HG03571 (cell line): ENCODE data around the gene GAS2.

Source experiments
- ATAC-seq: cut with Tn5 transposase; IDR thresholded peaks from one replicate; pipeline ENCODE4 v1.9.1; 2021; ENCODE audit not compliant: unreplicated experiment

The GAS2 gene

DNA sequence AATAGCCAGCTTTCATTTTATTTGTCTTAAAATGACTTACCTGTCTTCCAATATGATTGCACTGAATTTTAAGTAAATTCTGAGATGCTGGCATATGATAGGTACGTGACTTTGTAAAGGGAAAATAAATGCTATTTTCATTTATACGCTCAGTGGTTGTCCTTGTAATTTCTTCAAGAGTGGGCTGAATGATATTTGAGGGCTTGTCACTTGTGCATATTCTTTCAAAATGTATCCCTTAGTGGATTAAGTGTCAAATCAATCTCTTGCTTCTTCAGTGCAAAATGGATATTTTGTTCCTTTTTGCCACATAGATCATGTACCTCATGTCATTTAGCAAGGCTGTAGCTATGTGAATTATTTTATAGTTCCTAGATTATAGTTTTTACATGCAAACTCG lies 56.9 kb downstream of the GAS2 start:
- no peak for ATAC-seq

GRCh38 chr11:22725079-22725478 lies 58.7 kb downstream of the GAS2 start:
- no peak for ATAC-seq

DNA sequence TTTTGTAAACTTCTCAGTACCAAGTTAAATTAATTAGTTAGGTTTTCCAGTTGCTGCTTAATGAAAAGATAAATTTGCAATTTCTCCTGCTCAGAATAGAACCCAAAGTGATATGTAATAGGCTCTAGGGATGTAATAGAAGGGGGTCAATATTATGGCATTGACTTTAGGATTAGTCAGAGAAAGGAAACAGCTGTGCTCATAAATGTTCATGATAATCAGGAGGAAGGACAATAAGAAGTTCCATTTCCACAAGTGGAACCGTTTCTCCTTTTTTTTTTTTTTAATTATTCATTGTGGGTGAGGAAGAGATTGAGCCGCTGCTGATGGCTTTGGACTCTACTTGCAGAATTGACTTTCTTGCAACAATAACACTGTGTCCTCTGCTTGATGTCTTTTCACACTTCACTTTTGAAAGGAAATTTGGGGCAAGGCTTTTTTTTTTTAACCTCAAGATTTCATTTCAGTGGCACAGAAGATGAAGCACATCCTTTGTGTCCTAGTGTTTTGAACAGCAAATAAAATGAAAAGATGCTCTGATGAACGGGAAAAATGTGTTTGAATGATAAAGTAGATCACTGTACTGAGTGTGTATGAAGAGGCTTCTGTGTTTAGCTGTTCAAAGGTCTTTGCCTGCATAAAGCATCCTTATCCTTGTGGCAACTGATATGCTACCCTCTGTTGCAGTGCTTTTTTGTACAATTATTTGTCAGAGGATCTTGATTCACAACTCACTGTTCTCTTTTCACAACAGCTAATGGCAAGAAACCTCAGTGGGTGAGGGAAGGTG lies 62.4 kb downstream of the GAS2 start:
- no peak for ATAC-seq

DNA sequence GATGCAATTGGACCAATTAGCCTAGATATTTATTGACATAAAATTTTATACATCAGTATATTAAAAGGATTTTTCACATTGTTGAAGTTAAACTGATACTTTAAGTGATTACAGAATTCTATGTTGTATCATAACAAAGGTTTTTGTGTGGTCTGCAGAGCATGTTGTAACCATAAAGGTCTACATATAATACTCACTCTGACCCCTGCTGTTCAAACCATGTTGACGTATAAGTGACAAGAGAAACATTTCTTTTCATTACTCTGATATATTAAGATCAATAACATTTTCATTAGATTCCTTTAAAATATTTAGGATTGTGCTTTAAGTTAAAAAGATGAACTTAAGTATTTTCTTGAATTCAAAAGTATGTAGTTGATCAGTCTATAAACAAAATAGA lies 63.9 kb downstream of the GAS2 start:
- ATAC-seq, result no peak

DNA sequence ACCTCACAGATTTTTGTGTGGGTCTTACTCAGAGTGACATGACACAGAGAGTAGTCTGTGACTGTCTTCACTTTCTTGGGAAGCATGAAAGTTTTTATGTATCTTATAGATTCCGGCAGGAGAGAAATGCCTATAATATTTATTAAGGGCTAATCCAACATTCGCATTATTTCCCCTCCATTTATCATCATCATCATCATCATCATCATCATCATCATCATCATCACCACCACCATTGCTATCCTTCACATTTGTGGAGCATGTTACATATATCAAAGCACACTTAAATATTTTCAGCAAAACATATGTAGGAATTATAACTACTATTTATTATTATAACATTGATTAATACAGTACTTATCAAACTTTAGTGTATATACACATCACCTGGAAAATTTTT lies 66.2 kb downstream of the GAS2 start:
- ATAC-seq, result no peak

DNA sequence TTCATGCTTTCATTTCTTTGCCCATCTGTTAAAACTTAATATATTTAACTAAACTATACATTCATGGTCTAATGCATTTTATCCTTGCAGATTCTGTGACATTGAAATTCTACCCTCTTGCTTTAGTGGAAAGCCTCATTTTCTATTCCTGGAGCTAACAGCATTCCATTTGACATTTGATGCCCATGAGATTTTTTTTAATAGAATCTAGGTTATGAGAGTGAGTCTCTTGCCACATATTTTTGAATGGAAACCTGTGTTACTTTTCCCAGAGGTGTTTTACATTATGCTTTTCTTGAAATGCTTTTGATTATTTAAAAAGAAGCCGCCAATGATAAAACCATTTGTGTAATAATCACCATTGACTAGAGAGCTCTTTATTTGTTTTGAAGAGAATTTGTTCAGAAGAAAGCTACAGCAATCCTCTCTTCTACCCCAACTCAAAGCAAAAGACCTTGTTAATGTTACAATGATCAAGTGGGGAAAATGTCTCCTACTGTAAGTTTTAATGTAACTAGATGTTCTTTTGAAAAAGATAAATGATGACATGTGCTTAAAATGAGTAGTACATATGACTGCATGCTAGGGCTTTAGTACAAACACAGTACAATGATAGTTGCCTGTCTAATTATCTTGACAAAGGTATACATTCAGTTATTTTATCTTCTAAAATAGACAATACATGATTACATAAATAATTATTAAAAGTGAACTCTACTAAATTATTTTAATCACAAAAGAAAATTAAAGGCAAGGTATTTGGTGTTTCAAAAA lies 67.3 kb downstream of the GAS2 start:
- no peak for ATAC-seq

DNA sequence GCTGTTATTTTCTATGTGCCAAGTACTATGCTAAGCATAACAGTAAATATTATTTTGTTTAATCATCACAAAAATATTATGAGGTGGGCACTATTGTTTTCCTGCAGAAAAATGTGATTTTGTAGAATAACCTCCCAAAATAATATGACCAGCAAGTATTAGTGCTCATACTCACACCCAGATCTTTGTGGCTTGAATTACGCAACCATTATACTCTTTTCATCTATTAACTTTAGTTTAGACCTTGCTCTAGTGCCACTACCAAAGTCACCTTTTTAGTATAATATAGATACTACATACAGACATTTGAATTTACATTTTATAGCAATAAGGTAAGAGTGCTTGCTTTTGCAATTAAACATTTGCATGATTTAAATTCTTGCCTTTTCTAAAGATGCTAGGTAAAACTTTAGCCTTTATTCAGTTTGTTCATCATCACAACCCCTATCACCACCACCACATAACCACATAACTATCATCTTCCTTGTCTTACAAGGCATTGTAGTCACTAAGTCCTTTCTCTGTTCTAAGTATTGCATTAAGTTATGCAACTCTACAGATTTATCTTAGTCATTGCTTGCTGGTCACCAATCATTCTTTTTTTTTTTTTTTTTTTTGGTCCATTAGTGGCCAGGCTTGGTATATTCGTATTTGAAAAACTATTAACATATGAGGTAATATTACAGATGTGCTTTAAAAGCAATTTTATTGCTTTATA lies 68.4 kb downstream of the GAS2 start:
- ATAC-seq, result no peak

DNA sequence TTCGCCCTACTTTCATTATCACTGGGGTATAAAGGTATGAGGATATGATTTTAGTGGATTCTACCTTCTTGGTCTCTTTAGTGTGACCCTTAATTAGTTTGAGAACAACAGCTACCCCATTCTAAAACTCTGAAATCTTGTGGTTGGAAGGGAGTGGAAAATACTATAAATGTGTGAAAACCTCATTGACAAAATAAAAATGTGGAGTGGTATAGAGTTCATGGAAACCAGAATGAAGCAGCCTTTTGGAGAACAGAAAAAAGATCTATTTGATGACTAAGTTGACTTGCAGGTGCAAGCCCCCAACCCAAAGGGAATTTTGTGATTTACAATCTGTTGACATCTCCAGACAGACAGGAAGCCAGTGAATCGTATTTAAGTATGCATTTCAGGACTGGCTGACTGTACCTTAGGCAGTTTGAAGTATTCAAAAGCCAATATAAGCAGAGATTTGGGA lies 75.8 kb downstream of the GAS2 start:
- no peak for ATAC-seq

- no peak for ATAC-seq
Observed at GRCh38 chr11:22749536-22749935, 83.1 kb downstream of the GAS2 start.

DNA sequence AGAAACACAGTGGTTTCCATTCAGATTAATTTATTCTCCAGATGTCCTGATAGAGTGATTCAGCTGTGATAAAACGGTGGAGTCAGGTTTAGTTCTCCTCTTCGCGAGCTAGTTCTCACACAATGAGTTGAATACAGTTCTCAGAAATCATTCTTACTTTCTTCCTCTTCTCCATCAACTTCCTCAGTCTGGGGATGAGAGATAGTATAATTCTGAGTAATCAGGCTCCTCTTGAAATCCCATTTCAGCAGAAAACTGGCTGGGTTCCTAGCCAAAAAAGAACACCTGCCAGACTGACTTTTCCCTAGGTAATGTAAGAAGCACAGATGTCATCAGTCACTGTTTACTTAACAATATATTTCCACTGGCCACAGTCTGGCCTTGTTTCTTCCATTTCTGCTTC lies 86.5 kb downstream of the GAS2 start:
- ATAC-seq, result no peak

- no peak for ATAC-seq
Observed at GRCh38 chr11:22753416-22753815, 87.0 kb downstream of the GAS2 start.

DNA sequence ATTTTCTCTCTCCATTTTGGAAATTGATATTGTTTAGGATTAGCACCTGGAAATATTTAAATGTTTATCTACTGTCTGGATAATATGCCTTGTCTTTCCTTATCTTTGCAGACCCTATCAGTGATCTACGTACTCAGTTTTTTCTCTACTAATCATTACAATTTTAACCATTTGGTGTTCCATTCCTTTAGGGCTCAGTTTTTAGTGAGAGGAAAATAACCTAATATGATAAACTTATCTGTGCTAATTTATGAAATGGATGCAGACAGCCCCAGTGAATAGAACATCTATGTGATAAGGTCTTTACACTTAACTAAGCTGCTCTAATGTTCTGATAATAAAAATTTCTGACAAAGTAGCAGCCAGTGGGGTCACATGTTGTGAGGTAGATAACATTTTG lies 94.7 kb downstream of the GAS2 start:
- no peak for ATAC-seq

GRCh38 chr11:22763166-22763565 lies 96.8 kb downstream of the GAS2 start:
- no peak for ATAC-seq

GRCh38 chr11:22764735-22765134 lies 98.3 kb downstream of the GAS2 start:
- ATAC-seq, result no peak

GRCh38 chr11:22768281-22768680 lies 101.9 kb downstream of the GAS2 start:
- no peak for ATAC-seq

DNA sequence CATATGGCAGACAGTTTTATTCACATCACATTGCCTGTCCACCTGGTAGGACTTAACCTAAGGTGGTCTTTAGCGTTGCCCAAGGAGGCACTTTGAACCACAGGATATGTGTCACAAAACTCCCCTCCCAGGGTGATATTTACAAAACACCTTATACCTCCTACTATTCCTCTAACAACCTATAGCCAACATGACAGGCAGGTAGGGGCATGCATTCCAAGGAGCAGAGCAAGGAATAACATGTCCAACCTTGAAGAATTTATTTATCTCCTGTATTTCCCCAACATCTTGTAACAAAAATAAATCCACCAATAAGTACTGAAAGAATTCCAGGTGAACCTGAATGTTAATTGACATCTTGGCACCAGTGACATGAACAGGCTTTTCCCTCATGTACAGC lies 102.7 kb downstream of the GAS2 start:
- ATAC-seq, result no peak

DNA sequence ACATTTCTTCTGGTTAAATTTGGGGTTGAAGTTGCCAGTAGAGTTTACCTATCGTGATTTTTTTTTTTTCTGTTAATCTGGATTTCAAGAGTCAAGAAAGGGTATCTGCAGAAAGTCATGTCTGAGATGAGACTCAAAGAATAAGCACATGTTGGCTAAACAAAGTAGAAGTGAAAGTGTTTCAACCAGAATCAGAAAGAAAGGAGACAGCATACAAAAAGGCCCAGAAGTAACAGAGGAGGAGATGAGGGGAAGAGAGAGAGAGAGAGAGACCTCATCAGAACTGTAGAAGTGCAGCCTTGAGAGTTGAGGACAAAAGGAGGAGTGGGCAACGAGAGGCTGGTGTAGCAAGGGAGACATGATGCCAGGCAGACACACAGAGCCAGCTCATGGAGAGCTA lies 108.3 kb downstream of the GAS2 start:
- ATAC-seq, result peak; percentile 44

- ATAC-seq, result no peak
Observed at GRCh38 chr11:22775248-22775647, 108.8 kb downstream of the GAS2 start.

DNA sequence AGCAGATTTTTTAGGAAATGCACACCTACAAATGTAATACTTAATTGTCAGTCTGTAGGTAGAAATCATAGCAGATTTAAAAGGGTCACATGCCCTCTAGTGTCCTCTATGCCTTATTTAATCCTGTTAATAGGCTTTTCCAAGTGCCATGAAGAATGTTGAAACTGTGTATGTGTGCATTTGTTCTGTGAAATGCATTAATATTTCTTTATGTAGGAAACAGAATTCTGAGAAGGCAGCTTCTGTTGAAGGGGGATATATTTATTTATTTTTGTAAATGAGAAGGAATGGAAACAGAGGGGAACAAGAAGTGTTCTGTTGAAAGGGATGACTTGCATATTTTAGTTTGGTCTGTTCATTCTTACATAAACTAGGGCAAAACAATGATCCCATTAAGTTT lies 112.2 kb downstream of the GAS2 start:
- ATAC-seq, result no peak

- no peak for ATAC-seq
Observed at GRCh38 chr11:22779850-22780249, 113.4 kb downstream of the GAS2 start.

DNA sequence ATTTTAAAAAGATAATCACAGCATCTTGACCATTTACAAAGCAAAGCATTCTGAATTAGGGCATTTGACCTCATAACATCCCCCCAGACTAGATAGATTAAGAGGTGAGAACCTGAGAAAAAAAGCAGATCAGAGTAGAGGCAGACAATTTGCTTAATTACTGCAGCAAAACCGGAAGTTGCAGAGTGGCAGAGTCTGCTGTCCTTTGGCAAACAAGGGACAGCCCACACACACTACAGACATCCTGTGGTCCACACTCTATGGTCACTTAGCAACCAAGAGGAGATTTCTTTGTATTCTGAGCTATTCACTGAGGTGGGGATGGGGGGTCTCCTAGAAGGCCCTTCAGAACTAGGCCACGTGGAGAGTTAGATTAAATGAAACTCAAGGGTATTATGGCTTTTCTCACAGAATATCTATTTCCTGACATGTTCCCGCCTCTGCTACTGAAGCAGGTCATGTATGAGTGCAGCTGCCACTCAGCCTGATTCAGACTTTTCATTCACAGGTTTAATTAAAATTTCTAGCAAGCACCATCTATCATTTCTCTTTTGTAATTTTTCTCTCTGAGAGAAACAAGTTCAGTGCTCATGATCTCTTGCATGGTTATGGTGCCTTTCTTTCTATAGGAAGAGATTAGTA lies 114.7 kb downstream of the GAS2 start:
- ATAC-seq, result peak; percentile 86
